Airway epithelial cell (primary cell): Measurements from ENCODE around the gene SHE. TPM values are rescaled to one million over a fixed set of nuclear protein-coding genes. Genes with fewer than 3 reads are reported as not detected.

Experiments used
- total RNA-seq: library from RNA; depleted of rRNA; stranded (reverse); fragments of >200 nt; gene quantifications from 2 replicates; pipeline ENCODE4 v1.2.3, GENCODE V29; 2015

The SHE gene
- total RNA-seq: not detected in 2 replicates

GRCh38 chr1:154502066-154502743 is at the start of gene SHE, which contains the start of gene TDRD10:
Gene SHE, minus strand, starts transcription at chr1:154502412. Its CDS starts 386 bp downstream, at chr1:154502026.
Gene TDRD10, plus strand, starts transcription at chr1:154502219. Its CDS starts 4,685 bp downstream, at chr1:154506904.

Other genes starting within 250 kb of the SHE start
- 108 and 114 TPM in 2 replicates for gene HAX1, start 229.8 kb downstream of the SHE start, total RNA-seq
- 0.78 and 1.2 TPM in 2 replicates for gene AQP10, start 181.3 kb downstream of the SHE start, total RNA-seq
- gene ATP8B2, start 176.9 kb downstream of the SHE start, total RNA-seq: 15.3 and 26.4 TPM in 2 replicates
- gene IL6R, start 97.1 kb downstream of the SHE start, total RNA-seq: 35.9 and 41.9 TPM in 2 replicates
- not detected in 2 replicates for gene TDRD10, start 193 bp downstream of the SHE start, total RNA-seq
- gene UBE2Q1, start 56.2 kb upstream of the SHE start, total RNA-seq: 18.0 and 30.1 TPM in 2 replicates
- gene CHRNB2, start 65.4 kb upstream of the SHE start, total RNA-seq: not detected in 2 replicates
- 47.3 and 63.8 TPM in 2 replicates for gene ADAR, start 105.8 kb upstream of the SHE start, total RNA-seq